Measurements from ENCODE around the gene POMC.
"Not testable (repeated sequence)": the region's sequence is repeated elsewhere in the genome, so short reads cannot be mapped to it uniquely, and the experiment has no call there.

POMC gene

DNA sequence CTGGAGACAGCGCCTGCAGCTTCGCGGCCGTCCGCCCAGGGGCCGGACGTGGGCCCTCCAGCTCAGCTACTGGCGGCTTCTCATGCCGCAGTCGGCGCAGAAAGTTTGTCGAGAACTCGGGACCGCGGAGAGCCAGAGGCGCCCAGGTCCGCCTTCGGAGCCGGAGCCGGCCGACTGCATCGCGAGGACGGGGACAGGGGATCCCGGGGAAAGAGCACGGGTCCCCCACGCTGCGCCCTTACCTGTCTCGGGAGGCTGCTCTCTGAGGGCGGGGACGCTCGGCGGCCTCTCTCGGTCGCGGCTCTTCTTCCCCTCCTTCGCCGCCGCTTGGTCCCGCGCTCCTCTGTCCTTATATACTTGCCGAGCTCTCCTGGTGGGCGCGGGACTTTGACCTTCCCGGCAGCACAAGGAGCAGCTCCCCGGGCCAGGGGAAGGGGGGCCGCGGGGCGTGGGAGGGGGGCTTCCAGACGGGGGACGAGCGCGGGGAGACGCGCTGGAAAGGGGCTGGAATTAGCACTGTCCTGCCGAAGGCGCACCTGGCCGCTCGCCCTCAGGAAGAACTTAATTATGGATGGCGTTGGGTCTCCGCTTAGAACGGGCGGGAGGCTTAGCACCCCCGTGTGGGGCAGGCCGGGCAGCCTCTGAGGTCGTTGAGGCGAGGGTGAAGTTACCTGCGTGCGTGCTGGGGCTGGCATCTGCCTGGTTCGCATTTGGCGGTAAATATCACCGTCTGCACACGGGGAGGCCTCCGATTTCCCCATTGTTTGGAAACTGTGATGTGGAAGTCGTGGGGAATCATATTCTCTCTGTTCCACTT, at the start of gene POMC:
Gene POMC (minus strand): TSS at position 325 of the 817 bp plus-strand sequence. CDS start 3,808 bp downstream, outside the sequence.
- DNase-seq: no peak

DNA sequence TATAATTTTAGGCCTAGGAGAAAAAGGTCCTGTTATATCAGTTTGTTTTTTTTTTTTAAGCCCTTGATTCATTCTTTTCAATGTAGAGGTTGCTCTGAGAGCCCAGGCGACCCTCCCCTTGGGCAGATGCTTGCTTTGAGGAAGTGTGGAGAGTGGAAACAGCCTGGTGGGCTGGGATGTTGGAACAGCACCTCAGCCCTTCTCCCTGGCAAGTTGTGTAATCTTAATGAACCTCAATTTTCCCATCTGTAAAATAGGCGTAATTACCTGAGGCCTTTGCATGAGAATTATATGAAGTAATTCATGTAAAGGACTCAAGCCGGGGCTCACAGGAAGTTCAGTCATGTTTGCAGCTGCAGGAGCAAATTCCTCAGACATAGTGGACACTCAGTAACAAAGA, 49.7 kb upstream of the POMC start:
- DNase-seq: no peak

DNA sequence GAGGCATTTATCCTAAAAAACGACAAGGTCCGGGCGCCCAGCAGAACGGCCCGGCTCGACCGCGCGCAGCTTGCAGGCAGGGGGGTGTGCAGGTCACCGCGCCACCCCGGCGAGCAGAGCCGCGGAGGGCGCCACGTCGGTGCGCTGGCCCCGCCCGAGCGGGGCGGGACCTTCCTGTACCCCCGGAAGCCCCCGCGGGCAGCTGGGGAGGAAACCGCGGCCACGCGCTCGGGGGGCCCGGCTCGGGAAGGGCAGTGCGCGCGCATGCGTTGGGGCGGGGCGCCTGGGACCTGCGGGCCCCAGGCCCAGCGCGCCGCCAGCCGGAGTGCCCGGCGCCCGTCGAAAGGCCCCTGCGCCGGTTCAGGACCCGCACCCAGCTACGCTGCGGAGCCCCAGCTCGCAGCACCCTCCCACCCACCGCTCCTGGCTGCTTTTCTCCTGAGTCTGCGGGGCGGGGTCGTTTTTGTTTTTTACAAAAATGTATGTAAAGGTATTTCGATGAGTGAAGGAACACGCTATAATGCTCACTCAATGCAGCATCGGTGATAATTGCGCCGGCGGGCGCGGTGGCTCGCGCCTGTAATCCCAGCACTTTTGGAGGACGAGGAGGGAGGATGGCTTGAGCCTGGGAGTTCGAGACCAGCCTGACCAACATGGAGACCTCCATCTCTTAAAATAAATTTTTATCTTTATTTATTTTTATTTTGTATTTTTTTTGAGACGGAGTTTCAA, 47.7 kb upstream of the POMC start:
- DNase-seq: peak in 37 of 56 donors; percentile 13 to 80 (median 40)

DNA sequence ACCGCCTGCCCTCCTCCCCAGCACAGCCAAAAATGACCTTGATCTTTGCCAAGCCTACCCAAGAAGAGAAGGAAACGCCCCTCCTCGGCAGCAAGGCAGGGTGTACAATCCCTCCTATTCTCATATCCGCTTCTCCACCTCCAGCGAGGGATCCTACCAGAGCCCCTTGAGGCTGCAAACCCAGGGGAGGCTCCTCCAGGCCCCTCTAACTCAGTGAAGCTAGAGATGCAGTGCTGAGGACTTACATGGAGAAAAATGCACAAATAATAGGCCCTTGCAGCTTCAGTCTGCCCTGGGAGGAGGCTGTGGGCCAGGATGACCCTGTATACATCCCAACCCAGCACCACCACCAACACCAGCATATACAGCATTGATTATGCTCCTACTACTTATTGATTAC, 46.9 kb upstream of the POMC start:
- DNase-seq: no peak

DNA sequence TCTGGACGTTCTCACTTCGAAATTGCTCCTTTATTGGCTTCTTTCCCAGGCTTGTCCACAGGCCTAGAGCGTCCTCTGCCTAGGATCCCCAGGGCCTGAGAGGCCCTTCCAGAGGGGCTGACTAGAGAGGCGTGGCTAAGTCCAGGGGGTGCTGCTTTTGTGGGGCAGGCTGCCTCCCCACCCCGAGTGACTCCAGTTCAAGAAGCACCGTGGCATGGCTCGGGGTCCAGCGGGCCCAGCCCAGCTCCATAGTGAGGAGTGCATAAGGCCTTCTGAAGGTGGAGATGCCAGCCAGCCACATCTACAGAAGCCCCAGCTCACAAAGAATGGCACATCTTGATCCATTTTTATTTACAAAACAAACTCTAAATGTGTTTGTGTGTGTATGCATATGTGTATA, 44.8 kb upstream of the POMC start:
- DNase-seq: no peak

DNA sequence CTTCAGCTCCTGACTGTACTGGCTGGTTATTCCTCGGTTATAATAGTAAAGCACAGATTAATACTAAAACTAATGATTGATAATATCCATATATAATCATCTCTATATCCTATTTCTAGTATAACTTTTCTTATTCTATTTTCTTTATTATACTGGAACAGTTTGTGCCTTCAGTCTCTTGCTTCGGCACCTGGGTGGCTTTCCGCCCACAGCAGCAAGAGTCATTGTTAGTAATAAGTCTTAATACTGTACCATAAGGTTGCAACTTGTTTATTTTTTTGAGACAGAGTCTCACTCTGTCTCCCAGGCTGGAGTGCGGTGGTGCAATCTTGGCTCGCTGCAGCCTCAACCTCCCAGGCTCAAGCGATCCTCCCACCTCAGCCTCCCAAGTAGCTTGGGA, 42.5 kb upstream of the POMC start:
- DNase-seq: not testable (repeated sequence)

DNA sequence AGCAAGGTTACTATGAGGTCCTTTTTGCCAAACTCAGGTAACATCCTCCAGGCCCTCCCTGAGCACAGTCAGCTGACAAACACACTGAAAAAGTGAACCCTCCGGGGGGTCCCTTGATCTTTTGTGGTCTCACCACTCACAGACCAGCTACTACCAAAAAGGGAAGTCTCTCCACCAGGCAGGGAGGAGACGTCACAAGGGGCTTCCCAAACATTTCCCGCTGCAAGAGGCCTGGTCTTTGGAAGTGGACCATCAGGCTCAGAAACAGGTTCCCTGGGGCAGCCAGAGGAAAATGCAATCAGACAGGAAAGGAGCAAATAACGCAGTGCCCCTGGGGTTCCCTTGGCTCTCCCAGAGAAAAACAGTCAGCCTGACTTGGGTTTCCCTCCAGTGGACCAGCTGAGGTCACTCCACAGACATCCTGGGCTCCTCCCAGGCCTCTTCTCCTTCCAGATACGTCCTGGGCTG, 38.7 kb upstream of the POMC start:
- no peak for DNase-seq

DNA sequence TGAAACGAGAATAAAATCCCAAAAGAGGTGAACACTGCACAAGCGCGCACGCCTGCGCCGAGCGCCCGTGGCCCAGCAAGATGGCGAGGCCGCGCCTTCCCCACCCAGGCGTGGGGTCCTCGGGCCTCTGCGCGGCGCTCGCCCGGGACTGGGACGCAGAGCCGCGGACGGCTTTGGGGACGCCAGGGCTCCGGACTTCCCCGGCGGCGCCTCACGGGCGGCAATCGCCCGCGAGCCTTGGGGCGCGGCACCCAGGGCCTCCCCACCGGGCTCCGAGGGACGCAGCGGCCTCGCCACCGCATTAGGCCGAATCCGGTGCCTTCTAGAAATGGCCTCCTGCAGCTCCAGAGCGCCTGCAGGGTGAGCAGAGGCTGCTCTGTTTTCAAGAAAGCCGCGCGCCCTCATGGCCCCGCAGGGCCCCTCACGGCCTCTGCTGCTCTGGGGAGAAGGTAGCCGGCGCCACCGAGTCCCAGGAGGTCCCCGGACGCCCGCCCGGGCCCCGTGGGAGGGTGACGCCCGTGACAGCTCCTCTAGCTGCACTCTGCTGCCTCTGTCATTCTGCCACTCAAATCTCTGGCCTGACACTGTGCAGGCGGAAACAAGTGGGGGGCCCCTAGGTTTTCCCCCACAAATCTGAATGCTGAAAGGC, 35.9 kb upstream of the POMC start:
- peak in 11 of 56 donors; percentile 6 to 43 (median 24) for DNase-seq

DNA sequence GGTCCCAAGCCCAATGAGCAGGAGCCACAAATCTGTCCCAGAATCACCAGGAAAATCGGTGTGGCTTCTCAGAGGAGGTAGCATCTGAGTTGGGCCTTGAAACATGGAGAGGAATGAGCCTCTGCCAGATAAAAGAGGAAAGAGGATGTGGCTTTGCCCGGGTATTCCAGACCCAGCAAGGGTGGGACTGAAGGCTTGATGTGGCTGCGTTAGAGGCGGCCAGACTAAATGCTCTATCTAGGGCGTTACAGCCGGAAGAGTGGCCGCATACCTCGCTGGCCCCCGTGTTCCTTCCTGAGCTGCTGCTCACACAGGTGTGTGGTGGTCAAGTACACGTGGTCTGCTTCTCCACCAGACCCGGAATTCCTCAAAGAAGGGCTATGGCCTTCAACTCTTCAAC, 33.9 kb upstream of the POMC start:
- no peak for DNase-seq

DNA sequence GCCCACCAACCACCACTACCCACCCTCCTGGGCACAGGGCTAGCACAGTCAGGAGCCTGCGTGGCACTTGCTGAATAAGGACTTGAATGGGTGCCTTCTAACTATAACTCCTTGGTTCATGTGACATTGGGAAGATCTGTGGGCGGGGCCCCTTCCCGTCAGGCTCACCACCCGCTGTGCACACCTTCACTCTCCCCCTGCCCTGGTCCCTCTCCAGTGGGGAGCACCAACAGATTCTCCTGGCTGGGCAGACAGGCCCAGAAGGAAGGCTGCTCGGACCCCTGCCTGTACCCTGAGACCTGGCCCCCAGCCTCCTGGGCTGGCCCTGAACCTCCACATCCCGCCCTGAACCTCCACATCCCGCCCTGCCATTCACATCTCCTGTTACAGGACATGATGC, 33.4 kb upstream of the POMC start:
- no peak for DNase-seq

DNA sequence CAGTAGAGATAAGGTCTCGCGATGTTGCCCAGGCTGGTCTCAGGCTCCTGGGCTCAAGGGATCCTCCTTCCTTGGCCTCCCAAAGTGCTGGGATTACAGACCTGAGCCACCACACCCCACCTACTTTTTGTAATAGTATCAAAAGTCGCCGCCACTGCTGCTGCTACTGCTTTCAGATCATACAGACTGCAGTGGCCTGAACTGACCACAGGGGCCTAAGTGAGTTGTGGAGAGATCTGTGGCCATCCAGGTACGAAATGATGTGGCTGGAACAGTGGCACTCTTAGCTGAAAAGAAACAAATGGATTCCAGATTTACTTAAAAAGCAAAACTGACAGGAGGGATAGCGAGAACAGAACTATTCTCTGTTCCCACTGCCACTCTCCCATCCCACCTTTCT, 32.9 kb upstream of the POMC start:
- no peak for DNase-seq

DNA sequence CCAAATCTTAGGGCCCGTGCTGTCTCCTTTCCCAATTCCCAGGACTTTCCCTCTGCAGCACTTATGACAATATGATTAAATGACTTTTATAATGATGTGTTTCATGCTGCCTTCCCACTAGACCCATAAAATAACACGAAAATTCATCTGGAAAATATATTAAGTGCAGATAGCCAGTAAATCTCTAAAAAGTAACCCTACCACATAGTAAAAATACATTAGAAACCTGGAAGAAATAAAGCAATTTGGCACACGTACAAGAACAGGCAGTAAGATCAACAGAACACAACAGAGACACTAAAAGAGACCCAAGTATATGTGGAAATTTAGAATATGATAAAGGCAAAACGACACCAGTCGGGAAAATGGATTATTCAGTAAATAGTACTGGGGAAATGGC, 30.2 kb upstream of the POMC start:
- no peak for DNase-seq

DNA sequence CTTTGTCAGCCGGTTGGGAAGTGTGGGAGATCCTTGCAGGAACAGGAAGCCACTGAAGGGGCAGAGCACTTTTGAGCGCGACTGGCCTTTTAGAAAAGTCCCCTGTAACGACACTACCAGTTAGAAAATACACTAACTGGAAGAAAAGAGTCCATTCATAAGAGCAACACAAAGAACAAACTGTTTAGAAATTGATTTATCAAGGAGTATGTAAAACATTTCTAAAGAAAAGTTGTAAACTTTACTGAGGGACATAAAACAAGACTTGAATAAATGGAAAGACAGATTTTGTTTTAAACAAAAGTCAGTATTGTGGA, 29.8 kb upstream of the POMC start:
- no peak for DNase-seq

DNA sequence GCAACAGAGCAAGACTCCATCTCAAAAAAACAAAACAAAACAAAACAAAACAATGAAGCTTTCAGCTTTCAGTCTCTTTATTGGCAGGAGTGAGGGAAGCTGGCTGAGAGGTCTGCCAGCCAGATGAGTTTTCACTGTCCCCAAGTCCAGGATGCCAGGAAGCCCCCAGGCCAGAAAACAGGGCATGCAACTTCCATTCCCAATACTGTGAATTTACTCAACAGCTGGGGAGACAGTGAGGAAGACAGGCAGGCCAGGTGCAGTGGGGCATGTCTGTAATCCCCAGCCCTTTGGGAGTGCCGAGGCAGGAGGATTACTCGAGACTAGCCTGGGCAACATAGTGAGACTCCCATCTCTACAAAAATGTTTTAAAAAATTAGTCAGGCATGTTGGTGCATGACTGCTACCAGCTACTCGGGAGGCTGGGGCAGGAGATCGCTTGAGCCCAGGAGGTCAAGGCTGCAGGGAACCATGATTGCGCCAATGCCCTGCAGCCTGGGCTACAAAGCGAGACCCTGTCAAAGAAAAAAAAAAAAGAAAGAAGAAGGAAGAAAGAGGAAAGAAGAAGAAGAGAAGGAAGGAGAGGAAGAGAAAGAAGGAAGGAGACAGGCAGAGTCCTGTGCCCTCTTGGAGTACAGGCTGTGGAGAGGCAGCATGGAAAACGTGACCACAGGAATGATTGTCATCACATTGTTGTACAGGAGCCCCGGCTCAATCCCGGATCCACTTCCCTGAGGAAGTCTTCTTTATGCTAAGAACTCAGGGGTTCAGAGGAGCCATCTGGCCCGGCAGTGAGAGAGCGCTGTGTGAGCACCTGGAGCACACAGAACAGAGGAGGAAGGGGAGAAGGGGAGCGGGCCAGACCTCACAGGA, 29.2 kb upstream of the POMC start:
- peak in 1 of 56 donors; percentile 8 for DNase-seq

DNA sequence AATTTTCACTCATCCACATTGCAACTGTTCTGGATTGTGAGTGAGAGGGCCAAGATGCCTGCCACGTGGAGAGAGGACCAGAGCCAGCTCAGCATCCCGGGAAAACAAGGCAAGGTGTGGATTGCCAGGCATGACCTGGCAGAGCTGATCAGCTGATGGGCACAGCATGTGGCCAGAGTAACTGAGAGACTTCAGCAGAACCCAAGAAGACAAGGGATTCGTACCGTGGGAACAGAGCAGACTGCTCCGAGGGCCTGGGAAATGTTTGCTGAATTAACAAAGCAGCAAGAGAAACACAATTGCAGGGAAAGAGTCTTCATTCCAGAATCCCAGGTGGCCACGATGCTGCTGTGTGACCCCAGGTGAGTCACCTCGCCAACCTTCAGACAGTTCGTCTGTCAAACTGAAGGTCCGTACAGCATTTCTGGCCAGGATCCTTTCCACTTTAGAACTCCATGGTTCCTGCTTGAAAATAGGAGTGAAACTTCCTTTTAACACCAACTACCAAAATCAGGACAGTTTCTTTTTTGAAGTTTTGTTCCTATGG, 26.3 kb upstream of the POMC start:
- no peak for DNase-seq

DNA sequence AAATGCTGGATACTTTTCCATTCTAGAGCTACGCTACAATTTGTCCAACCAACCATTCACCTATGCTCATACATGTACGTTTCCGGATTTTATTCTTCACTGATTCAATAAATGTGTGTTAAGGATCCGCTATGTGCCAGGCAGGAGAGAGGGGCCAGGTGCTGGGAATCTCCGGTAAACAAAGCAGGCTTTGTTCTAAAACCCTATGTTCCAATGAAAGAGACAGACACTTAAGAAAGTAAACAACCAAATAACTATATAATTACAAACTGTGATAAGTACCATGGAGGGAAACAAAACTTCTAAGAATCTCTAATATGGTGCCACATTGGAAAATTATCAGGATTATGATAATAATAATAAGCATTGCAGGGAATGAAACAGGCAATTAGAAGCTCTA, 22.2 kb upstream of the POMC start:
- no peak for DNase-seq

DNA sequence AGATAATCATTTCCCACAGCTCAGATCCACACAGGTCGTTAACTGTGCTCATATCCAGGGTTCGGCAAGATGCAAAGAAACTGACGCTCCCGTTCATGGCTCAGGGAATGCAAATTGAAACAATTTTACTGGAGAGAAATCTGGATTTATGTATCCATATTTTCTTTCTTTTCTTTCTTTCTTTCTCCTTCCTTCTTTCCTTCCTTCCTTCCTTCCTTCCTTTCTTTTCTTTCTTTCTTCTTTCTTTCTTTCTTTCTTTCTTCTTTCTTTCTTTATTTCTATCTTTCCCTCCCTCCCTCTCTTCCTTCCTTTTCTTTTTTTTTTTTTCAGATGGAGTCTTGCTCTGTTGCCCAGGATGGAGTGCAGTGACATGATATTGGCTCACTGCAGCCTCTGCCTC, 20.0 kb upstream of the POMC start:
- DNase-seq: no peak

DNA sequence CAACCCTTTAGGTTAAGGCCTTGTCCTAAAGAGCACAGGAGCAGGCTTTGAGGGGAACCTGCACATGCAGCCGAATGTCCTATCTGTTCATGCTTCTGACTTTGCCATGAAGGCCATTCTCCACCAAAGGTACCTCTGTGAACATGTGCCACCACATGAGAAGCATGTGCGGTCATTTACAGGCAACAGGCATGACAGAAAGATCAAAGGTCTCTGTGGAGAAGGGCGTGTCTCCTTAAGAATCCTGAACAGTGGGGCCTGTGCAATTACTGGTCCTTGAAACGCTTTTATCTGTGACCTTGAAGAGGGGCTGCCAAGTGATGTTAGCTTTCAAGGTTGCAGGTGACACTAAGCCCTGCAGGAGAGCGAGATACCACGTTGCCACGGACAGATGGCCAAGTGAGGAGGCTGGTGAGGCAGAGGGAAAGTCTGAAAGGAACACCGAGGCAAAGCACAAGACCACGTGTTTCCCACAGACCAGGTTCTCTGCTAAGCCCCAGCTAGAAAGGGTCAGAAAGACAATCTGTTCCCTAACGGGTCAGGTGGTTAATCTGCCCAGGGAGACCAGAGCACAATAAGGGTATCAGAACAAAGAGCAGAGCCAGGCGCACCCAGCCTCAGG, 19.5 kb upstream of the POMC start:
- no peak for DNase-seq

DNA sequence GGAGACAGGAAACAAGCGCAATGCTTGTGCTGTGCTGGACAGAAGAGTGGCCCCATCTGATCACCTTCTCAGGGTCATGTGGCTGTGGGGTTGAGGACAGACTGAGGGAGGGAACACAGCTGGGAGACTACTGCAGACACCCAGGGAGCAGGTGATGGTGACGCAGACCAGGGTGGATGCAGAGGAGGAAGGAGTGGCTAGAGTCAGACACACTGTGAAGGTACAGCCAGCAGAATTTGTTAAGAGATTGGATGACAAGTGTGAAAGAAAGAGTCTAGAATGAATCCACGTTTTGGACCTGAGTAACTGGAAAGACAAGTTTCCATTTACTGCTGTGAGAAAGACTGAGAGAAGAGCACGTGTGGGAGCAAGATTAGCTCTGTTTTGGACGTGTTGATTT, 15.9 kb upstream of the POMC start:
- no peak for DNase-seq

DNA sequence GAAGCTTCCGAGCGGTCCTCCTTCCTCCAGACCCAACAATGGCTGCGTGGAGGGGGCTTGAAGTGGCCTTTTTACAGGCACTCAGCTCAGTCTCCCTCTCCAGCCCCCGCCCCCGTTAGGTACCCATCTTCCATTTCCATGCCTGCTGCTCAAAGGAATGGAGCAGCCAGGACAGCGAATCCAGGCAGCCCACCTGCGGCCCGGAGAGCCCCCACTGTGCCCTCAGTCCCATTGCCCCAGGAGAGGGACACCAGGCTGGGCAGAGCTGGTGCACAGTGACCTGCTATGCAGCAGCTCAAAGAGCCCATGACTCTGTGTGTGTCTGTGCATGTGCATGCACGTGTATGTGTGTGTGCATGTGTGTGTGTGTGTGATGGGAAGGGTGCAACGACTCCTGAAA, 10.6 kb upstream of the POMC start:
- no peak for DNase-seq

DNA sequence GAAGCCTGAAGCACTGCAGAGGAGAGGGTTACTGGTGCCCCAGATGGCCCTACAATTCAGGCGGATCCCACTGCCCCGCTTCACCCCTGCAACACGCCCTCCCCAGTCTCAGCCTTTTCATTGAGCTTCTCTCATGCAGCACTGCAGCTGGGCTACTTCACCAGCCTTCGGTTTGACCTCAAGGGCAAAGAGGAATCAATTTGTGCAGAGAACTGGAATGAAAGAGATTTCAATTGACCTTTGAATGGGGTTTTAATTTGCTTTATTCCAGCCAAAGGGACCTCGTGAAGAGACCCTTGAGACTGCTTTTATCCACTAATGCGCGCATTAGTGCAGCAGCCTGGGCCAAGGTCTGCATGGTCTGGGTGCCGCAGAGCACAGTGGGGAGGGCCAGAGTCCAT, 8.8 kb upstream of the POMC start:
- no peak for DNase-seq
